LNCAP (cell line): ENCODE data around the gene GDI2.

Experiments used
- CTCF ChIP-seq: fragments of 450-650 bp; IDR thresholded peaks from 2 replicates; pipeline ENCODE4 v1.5.1; 2017; ENCODE audit warnings: mild to moderate bottlenecking

GDI2 gene

GRCh38 chr10:5809527-5810154 is 3.6 kb downstream of the GDI2 start:
- no peak for TF ChIP-seq CTCF

- TF ChIP-seq CTCF, result no peak
Measured at GRCh38 chr10:5806745-5807144, 6.5 kb downstream of the GDI2 start.

- no peak for TF ChIP-seq CTCF
Measured at GRCh38 chr10:5805711-5806110, 7.5 kb downstream of the GDI2 start.

- TF ChIP-seq CTCF, result no peak
Measured at GRCh38 chr10:5805260-5805659, 8.0 kb downstream of the GDI2 start.

GRCh38 chr10:5804386-5804785 is 8.8 kb downstream of the GDI2 start:
- TF ChIP-seq CTCF, result no peak

GRCh38 chr10:5800782-5801181 is 12.5 kb downstream of the GDI2 start:
- no peak for TF ChIP-seq CTCF

- TF ChIP-seq CTCF, result no peak
Measured at GRCh38 chr10:5794236-5794635, 19.0 kb downstream of the GDI2 start.

GRCh38 chr10:5789626-5790025 is 23.6 kb downstream of the GDI2 start:
- no peak for TF ChIP-seq CTCF
